HG03558 (cell line): Measurements from ENCODE around the gene ASL.
A peak's percentile ranks its signal among the peaks of the same experiment; 100 is the strongest.
"Not testable (repeated sequence)": the region's sequence is repeated elsewhere in the genome, so short reads cannot be mapped to it uniquely, and the experiment has no call there.

Source experiments
- ATAC-seq: cut with Tn5 transposase; IDR thresholded peaks from one replicate; pipeline ENCODE4 v1.9.1; 2021; ENCODE audit warnings: moderate number of reproducible peaks; ENCODE audit not compliant: unreplicated experiment; ENCODE audit errors: extremely low read depth

ASL gene

DNA sequence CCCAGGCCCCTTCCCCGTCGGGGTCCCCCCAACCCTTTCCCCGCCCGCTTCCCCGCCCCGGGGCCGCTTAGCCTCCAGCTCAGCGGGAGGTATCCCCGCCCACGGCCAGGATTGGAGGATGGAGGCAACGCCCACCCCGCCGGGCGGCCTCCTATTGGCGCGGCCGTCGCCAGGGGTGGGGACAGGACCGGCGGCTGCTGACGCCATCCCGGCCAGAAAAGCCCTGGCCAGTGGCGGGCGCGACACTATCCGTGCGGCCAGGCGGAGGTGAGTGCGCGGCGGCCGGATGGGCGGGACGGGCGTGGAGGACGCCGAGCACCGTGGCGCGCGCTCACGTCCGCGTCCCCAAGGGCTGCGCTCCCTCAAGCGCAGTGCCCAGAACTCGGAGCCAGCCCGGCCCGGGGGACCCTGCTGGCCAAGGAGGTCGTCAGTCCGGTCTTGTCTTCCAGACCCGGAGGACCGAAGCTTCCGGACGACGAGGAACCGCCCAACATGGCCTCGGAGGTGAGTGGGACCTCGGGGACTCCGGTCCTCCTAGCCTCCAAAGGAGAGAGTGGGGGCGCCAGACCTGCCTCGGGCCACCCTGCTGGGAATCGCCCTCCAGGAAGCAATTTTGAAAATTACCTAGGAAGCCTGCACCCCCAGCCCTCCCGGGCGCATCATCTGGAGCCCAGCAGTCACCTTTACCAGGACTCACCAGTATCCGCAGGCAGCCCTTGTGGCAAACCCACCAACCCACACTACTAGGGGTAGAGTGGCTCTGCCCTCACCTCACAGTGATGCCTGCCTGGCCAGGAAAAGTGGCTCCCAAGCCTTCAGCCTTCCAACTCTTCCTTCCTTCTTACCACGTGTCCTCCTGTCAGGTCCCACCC, at the start of gene ASL:
TSS of gene ASL (plus strand) at position 230 of the 872 bp plus-strand sequence. CDS start at position 493, 263 bp downstream.
- peak; percentile 98 for ATAC-seq

DNA sequence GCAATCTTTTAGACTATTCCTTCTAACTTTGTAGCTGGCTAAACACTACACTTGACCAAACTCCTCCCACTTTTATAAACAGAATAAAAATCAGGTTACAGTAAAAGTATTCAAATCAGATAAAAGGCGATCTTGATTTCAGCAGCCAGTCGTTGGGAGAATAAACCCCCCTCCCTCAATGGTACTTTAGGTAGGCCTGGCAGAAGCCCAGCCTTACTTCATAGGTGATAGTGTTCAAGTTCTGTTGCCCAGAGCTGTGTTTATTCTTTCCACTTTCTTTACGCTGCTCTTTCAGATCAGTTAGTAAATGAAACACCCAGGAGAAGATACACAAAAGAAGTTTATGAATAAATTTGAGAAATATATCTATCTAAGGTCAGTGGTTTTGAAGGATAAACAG, 47.3 kb upstream of the ASL start:
- not testable (repeated sequence) for ATAC-seq

DNA sequence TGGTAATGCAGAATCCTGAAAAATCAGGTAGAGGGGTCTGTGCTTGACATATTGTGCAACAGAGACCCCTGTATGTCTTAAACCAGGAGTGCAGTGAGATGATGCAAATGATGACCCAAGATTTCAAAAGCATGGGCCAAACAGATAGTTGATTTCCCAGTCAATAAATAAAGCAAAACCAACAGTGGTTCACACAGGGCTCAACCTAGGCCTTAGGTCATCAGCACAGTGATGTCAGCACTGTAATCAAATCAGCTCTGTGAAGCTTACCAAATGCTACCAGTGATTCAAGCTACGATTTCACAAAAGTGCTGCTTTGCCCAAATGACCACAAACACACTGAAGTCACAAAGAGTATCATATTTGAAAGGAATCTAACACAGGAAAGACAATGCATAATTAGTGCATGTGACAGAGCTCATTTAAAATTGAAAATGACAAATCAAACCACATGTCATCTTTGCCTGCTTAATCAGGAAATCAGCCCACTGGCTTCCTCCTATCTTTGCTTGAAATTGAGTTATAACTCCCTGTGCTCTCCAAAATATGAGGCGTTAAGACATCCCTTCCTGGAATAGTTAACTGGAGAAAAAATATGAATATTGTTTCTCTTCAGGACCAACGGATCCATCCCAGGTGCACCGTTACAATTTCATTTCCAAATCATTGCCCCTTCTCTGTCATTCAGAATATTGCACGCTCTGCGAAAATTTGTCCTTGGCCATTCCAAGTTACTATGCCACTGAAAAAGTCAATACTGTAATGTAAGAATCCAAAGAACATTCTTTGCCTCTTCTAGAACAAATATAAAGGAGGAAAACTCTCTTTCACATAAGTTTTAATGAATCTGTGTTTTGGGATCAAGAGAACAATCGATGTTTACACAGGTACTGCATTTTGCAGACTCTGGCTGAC, 41.9 kb upstream of the ASL start:
- no peak for ATAC-seq

DNA sequence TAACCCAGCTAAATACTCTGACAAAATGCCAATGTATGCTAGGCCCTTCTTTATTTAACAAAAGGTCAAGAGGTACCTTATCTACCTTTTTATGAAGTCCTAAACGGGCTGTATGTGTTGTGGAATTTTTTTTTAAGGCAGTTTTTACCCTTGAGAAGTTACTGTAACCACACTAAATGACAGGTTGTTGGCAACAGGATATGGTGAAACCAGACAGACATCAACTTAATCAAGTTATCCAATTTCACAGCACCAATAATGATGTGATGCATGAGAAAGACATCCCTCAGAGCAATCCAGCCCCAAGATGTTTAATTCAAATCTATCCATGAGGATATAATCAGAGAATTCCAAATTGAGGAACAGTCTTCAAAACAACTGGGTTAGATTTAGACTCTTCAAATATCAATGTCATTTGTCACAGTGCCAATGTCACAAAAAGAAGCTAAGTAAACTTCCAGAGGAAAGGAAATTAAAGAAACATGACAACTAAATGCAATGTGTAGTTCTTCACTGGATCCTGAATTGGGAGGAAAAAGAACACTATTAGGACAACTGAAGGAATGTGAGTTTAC, 41.1 kb upstream of the ASL start:
- ATAC-seq, result not testable (repeated sequence)

DNA sequence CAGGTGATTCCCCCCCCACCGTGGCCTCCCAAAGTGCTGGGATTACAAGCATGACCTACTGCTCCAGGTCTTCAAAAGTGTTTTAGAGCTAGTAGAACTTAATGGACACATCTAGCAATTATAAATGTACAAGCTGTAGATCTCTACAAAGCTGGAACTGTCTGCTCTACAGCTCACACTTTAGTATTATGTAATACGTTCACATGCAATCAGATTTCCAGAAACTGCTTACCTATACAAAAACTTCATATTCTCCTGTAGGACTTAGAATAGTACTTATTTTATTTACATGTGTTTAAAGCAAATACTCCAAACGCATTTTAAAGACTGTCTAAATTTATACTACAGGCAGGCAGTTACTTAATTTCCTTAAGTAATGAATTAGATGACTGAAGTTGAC, 39.2 kb upstream of the ASL start:
- no peak for ATAC-seq

DNA sequence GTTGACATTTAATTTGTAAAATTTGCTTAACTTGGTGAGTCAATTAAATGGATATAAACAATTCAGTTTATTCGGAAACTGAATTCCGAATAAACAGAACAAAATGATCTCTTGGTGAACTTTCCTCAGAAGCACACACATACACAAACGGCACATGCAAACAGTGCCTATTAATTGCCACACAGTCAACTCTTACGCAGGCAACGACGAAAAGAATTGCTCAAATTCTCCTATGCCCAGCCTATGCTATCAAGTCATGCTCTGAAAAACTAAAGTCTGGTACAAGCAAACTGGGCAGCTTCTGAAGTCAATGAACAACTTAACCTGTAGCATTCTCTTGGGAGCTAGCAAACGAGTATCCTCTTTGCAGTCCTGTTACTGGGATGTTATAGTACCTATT, 38.8 kb upstream of the ASL start:
- ATAC-seq, result no peak

DNA sequence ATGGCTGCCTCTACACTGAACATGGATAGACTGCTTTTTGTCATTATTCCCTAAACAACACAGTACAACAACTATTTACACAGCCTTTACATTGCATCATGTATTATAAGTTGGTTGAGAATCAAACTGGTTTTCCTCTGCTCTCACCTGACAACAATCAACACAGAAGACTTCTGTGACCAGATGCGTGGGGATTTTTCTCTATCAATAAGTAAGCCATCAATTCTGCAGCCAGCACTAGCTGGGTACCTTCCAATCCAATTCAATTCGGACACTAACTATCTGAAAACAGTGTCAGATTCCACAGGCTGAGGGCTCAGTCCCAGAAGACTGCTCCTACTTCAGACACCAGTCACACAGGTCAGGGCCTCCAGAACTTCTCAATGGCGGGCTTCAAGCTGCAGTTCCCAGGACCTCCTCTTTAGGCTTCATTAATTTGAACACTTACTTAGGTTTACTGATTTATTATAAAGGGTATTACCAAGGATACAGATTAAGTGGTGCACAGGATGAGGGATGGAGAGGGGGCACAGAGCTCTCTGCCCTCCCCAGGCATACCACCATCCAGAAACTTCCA, 36.4 kb upstream of the ASL start:
- no peak for ATAC-seq

DNA sequence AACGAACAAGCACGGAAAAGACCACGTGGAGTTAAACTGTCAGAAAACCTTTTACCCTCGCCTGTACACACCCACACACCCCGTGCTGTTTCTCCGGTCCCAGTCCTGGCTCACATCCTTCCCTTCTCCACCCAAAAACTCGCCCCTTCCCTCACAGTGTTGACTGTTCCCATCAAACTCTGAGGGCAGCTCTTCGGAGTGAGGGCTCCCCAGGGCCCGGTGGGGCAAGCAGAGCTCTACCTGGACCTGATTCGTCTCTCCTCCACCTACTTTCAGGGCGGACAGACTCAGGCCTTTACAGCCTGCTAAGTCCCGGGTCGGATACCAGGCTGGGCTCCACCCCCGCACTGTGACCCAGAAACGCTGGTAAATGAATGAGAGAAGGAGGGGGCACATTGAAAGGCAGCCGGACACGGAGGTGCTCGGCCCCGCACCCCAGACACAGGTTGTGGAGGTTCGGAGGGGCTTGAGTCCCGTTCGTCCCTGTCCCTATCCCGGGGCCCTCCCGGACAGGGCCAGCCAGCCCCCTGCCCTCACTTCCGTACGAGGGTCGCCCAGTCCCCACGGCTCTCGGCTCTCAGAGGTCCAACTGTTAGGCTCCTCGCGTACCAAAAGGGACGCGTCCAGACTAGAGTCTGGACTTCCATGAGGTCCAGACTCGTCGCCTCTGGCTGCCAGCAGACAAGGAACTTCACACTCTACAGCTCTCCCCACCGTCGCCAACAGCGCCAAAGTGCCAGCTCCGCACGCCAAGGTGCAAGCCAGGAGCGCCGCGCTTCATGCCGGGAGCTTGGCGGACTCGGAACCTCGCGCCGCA, 31.7 kb upstream of the ASL start:
- no peak for ATAC-seq

DNA sequence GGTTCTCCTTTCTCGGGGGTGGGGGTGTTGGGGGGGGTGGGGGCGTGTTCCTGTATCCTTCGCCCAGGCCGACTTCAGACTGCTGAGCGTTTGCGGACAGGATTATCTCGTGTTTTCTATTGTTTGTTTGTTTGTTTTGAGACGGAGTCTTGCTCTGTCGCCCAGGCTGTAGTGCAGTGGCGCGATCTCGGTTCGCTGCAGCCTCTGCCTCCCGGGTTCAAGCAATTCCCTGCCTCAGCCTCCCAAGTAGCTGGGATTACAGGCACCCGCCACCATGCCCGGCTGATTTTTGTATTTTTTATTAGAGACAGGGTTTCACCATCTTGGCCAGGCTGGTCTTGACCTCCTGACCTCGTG, 31.1 kb upstream of the ASL start:
- ATAC-seq, result not testable (repeated sequence)

DNA sequence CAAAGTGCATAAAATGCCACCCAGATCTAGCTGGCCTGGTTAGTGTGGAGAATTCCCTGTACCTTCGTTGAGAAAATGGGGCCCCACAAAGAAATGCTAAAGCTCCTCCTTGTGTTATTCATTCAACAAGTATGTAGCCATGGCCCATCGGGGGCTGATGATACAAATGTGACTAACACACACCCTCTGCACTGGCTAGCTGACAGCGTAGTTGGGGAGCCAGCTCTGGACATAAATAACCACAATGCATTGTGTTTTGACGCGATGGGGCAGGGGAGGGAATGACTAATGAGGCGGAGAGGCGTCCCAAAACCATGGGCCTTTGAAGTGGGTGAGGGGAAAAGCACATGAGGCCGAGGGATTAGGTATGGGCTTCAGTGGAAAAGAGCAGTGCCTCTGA, 28.2 kb upstream of the ASL start:
- ATAC-seq, result no peak

DNA sequence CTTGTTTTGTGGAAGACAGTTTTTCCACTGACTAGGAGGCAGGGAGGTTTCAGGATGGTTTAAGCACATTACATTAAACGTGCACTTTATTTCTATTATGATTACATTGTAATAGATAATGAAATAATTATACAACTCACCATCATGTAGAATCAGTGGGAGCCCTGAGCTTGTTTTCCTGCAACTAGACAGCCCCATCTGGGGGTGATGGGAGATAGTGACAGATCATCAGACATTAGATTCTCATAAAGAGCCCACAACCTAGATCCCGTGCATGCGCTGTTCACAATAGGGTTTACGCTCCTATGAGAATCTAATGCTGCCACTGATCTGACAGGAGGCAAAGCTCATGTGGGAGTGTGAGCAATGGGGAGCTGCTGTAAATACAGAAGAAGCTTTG, 25.7 kb upstream of the ASL start:
- not testable (repeated sequence) for ATAC-seq

DNA sequence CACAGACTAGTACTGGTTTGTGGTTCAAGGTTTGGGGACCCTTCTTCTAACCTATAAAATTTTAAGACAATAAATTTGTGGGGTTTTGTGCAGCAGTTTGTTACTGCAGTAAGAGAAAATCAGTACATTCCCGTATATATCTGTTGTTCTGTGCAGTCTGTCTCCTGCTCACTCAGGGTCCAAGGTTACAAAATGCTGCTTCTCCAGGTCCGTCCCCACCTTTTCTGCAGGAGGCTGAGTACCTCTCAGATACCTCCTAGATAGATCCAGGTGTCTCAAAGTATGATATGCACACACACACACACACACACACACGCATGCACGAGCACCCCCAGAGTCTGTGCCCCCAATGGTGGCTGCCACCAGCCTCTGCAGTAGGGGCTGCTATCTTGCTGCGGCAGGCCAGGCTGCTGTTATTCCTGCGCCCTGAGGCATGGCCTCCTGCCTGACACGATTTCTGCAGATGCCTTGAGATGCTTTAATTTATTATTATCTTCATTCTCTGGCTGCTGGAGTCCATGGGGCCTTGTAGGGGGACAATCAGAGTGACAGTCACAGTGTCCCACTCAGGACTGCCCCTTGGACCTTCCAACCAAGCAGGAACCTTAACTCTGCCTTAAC, 25.2 kb upstream of the ASL start:
- ATAC-seq, result no peak

DNA sequence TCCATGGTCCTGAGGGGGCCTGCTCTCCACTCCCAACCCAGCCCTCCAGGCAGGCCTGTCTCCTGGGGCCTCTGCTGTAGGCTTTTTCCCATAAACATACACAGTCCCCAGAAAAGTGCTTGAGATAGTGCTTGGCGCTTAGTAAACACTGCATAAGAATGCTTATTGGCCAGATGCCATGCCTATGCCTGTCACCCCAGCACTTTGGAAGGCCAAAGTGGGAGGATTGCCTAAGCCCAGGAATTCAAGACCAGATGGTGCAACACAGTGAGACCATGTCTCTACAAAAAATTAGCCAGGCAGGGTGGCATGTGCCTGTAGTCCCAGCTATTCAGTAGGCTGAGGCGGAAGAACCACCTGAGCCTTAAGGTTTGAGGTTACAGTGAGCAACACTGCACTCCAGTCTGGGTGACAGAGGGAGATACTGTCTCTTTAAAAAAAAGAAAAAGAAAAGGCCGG, 24.6 kb upstream of the ASL start:
- no peak for ATAC-seq

DNA sequence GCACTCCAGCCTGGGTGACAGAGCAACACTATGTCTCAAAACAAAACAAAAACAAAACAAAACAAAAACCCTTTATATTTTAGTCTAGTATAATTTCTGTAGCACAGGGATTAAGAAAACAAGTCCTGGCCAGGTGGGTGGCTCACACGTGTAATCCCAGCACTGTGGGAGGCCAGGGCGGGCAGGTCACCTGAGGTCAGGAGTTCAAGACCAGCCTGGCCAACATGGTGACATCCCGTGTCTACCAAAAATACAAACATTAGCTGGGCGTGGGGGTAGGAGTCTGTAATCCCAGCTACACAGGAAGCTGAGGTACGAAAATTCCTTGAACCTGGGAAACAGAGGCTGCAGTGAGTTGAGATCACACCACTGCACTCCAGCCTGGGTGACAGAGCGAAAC, 23.2 kb upstream of the ASL start:
- ATAC-seq, result no peak

DNA sequence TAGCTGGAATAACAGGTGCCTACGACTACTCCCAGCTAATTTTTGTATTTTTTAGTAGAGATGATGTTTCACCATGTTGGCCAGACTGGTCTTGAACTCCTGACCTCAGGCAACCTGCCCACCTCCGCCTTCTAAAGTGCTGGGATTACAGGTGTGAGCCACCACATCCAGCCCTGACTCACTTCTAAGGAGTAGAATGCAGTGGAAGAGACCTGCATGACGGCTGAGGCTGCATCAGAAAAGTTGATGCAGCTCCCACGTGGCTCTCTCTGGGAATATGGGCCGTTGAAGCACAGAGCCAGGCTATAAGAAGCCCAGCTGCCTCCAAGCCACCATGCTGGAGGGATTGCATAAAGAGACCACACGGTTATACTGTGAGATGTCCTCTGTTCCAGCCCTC, 21.6 kb upstream of the ASL start:
- no peak for ATAC-seq

DNA sequence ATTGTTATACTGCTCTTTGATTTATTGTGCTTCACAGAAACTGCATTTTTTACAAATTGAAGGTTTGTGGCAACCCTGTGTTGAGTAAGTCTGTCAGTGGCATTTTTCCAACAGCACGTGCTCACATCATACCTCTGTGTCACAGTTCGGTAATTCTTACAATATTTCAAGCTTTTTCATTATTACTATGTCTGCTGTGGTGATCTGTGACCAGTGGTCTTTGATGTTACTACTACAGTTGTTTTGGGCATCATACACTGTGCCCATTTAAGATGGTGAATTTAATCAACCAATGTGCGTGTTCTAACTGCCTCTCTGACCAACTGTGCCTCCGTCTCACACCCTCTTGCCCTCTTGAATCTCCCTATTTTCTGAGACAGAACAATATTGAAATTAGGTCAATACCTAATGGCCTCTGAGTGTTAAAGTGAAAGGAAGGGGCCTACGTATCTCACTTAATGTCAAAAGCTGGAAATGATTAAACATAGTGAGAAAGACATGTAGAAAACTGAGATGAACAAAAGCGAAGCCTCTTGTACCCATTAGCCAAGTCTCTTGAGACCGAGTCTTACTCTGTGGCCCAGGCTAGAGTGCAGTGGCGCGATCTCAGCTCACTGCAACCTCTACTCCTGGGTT, 20.2 kb upstream of the ASL start:
- peak; percentile 81 for ATAC-seq

DNA sequence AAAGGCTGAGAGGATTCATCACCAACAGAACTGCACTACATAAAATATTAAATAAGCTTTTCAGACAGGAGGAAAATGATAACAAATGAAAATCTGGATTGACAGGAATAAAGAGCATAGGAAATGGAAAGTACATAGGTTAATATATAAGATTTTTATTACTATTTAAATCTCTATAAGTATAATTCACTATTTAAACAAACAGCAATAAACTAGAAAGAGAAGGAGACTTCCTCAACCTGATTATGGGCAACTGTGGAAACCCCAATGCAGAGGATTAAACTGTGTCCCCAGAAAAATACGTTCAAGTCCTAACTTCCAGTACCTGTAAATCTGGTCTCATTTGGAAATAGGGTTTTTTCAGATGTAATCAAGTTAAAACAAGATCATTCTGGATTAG, 14.8 kb upstream of the ASL start:
- ATAC-seq, result no peak

DNA sequence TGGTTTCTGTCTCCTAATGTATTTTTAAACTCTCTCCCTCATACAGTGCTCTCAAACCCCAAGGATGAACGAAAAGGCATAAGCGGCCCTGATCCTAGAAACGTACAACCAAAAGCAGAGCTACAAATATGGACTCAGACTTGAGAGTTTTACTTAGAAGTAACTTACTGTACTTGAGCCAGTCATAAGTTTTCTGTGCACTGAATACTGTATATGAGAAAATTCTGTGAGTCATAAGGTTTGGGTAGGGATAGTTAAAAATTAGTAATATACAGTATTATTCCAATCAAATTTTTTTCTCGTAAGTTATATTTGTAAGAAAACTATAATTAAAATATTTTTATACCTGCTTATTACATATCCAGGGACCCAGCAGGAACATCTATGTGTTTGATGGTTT, 5.9 kb upstream of the ASL start:
- ATAC-seq, result no peak

DNA sequence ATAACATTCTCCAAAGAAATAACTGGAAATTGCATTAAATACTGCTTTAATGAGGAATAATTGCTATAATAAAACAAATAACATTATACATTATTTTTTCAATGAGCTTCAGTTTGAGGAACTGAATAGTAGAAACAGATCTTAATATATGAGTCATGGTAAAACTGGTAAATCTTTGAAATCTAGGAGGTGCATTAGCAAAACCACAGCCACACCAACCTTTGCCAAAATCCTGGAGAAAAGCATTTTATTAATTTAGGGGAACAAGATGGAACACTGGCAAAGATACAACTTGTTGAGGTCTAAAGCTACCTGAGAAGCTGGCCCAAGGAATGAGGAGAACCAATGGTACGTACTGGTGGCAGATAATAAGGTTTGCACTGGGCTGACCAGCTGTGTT, 5.4 kb upstream of the ASL start:
- no peak for ATAC-seq
